D721Med (cell line): ENCODE data around the gene ITPRID2.
A peak's percentile ranks its signal among the peaks of the same experiment; 100 is the strongest.
"Not testable (repeated sequence)": the region's sequence is repeated elsewhere in the genome, so short reads cannot be mapped to it uniquely, and the experiment has no call there.

Source experiments
- DNase-seq: peaks from one replicate; pipeline ENCODE4 v3.0.0; 2011; ENCODE audit warnings: low spot score; ENCODE audit not compliant: insufficient read length
- FAIRE-seq: peaks from 2 replicates; lab custom pipeline; 2011; peaks lifted over from hg19 to GRCh38; lab: Jason Lieb, UNC
- CTCF ChIP-seq: IDR thresholded peaks from 2 replicates; pipeline ENCODE4 v1.5.1; 2012; ENCODE audit warnings: mild to moderate bottlenecking, control low read depth; ENCODE audit not compliant: insufficient read depth; ENCODE audit errors: missing control alignments

Gene ITPRID2

GRCh38 chr2:181947273-181947672 is 55.7 kb downstream of the ITPRID2 start:
- FAIRE-seq (no peak), DNase-seq (no peak)
- TF ChIP-seq CTCF = no peak

GRCh38 chr2:181948227-181948626 is 56.7 kb downstream of the ITPRID2 start:
- DNase-seq = no peak
- no peak for TF ChIP-seq CTCF
- FAIRE-seq = no peak

- no peak for TF ChIP-seq CTCF
- no peak for FAIRE-seq
- DNase-seq = no peak
These were observed 57.5 kb downstream of the ITPRID2 start for GRCh38 chr2:181949047-181949446.

GRCh38 chr2:181952404-181953226 is 61.1 kb downstream of the ITPRID2 start:
- DNase-seq = no peak
- no peak for FAIRE-seq
- TF ChIP-seq CTCF = no peak

GRCh38 chr2:181953881-181954537 is 62.5 kb downstream of the ITPRID2 start:
- DNase-seq (peak; percentile 52), FAIRE-seq (peak; percentile 46)
- peak; percentile 70 for TF ChIP-seq CTCF

- no peak for DNase-seq
- TF ChIP-seq CTCF = no peak
These were observed 63.0 kb downstream of the ITPRID2 start for GRCh38 chr2:181954538-181954883.

GRCh38 chr2:181955010-181955409 is 63.5 kb downstream of the ITPRID2 start:
- DNase-seq = no peak
- FAIRE-seq = no peak
- no peak for TF ChIP-seq CTCF

More at GRCh38 chr2:181954538-181954883, 63.0 kb downstream of the ITPRID2 start:
- FAIRE-seq = no peak

- FAIRE-seq = not testable (repeated sequence)
These were observed 64.3 kb downstream of the ITPRID2 start for GRCh38 chr2:181955866-181956265.

More at GRCh38 chr2:181955866-181956265, 64.3 kb downstream of the ITPRID2 start:
- DNase-seq = not testable (repeated sequence)
